SK-N-SH (cell line): ENCODE data around the gene BCL6. TPM values are rescaled to one million over a fixed set of nuclear protein-coding genes. Genes with fewer than 3 reads are reported as not detected.

Experiments used
- CTCF ChIA-PET: fragments of 300-600, 350-600 bp; formaldehyde crosslinking; extraction: SDS; loops from one replicate; lab custom pipeline; 2021; lab: Yijun Ruan, JAX
- POLR2A ChIA-PET: fragments of 350-600 bp; sonication (Branson Sonifier 250); formaldehyde crosslinking; extraction: SDS; loops from one replicate; lab custom pipeline; 2020; ENCODE audit warnings: antibody characterized with exemption, inconsistent platforms; lab: Yijun Ruan, JAX
- DNase-seq: peaks from one replicate; pipeline ENCODE4 v3.0.0; 2012
- H2AFZ ChIP-seq: fragments of 200-600 bp; sonication (generic); 2 replicates; pipeline ENCODE4 v1.8.1; 2016; ENCODE audit warnings: antibody characterized with exemption, mild to moderate bottlenecking, low read depth
- H3F3A ChIP-seq: fragments of 200-600 bp; sonication (generic); replicated peaks from 2 replicates; pipeline ENCODE3; 2016; ENCODE audit warnings: antibody characterized with exemption, mild to moderate bottlenecking; ENCODE audit not compliant: insufficient read depth
- H3K27ac ChIP-seq, 2 experiments: fragments of 200-500 bp in 1 of 2; fragments of 200-600 bp in 1 of 2; sonication (Bioruptor generic) in 1 of 2; sonication (generic), shearing (Covaris generic) in 1 of 2; 2 replicates each; pipeline versions ENCODE4 v1.5.1 to v1.6.1; 2014 to 2016; ENCODE audit warnings: low read depth in 2 of 2, inconsistent platforms in 1 of 2, low read length in 1 of 2, mild to moderate bottlenecking in 1 of 2, mixed read lengths in 1 of 2
- H3K27me3 ChIP-seq: fragments of 200-600 bp; sonication (generic), shearing (Covaris generic); 2 replicates; pipeline ENCODE4 v1.6.1; 2016; ENCODE audit warnings: mixed run types; ENCODE audit not compliant: insufficient read depth
- H3K36me3 ChIP-seq, 2 experiments: fragments of 200-500 bp in 1 of 2; fragments of 200-600 bp in 1 of 2; sonication (Bioruptor generic) in 1 of 2; sonication (generic) in 1 of 2; replicated peaks in 1 of 2; 2 replicates each; pipeline versions ENCODE3 to v1.5.1; 2014 to 2016; ENCODE audit warnings: low read length in 1 of 2, mild to moderate bottlenecking in 1 of 2; ENCODE audit not compliant: insufficient read depth in 2 of 2, control insufficient read depth in 1 of 2
- H3K4me1 ChIP-seq, 2 experiments: fragments of 200-500 bp in 1 of 2; fragments of 200-600 bp in 1 of 2; sonication (Bioruptor generic) in 1 of 2; sonication (generic), shearing (Covaris generic) in 1 of 2; 2 replicates each; pipeline versions ENCODE4 v1.5.1 to v1.6.1; 2014 to 2016; ENCODE audit warnings: low read depth in 1 of 2, low read length in 1 of 2, mixed run types in 1 of 2; ENCODE audit not compliant: insufficient read depth in 2 of 2, control insufficient read depth in 1 of 2
- H3K4me2 ChIP-seq: fragments of 200-600 bp; sonication (generic), shearing (Covaris generic); 2 replicates; pipeline ENCODE4 v1.6.1; 2017; ENCODE audit warnings: mixed run types
- H3K4me3 ChIP-seq, 2 experiments: fragments of 200-500 bp in 1 of 2; fragments of 200-600 bp in 1 of 2; sonication (Bioruptor generic) in 1 of 2; sonication (generic), shearing (Covaris generic) in 1 of 2; 2 replicates each; pipeline versions ENCODE4 v1.5.1 to v1.8.1; 2014 to 2016; ENCODE audit warnings: low read depth in 2 of 2, inconsistent platforms in 1 of 2, low read length in 1 of 2, mild to moderate bottlenecking in 1 of 2, mixed read lengths in 1 of 2, moderate library complexity in 1 of 2
- H3K79me2 ChIP-seq: fragments of 200-600 bp; sonication (generic); 2 replicates; pipeline ENCODE4 v1.8.1; 2017; ENCODE audit warnings: mild to moderate bottlenecking; ENCODE audit not compliant: insufficient read depth
- H3K9ac ChIP-seq: fragments of 200-600 bp; sonication (generic); 2 replicates; pipeline ENCODE4 v1.6.1; 2017; ENCODE audit warnings: mixed run types
- H3K9me2 ChIP-seq: fragments of 200-600 bp; sonication (generic); 2 replicates; pipeline ENCODE4 v1.6.1; 2017; ENCODE audit warnings: mixed run types
- H3K9me3 ChIP-seq: fragments of 200-600 bp; sonication (generic); 2 replicates; pipeline ENCODE4 v1.6.1; 2017; ENCODE audit warnings: mixed run types, mild to moderate bottlenecking, moderate library complexity
- H4K20me1 ChIP-seq: fragments of 200-600 bp; sonication (generic); 2 replicates; pipeline ENCODE4 v1.6.1; 2017; ENCODE audit warnings: mild to moderate bottlenecking, mixed run types; ENCODE audit not compliant: insufficient read depth
- CHD2 ChIP-seq: fragments of 150-350 bp; IDR thresholded peaks from 2 replicates; pipeline ENCODE4 v1.6.1; 2018; ENCODE audit warnings: low read length; ENCODE audit not compliant: partially characterized antibody
- FOSL2 ChIP-seq: IDR thresholded peaks from 2 replicates; pipeline ENCODE4 v1.4.0; 2012; ENCODE audit warnings: low read depth, mild to moderate bottlenecking, moderate library complexity, borderline replicate concordance
- JUND ChIP-seq: IDR thresholded peaks from 2 replicates; pipeline ENCODE4 v1.4.0; 2012
- NRF1 ChIP-seq: IDR thresholded peaks from 2 replicates; pipeline ENCODE4 v1.6.1; 2012; ENCODE audit warnings: low read depth, mild to moderate bottlenecking, low read length
- RCOR1 ChIP-seq: fragments of 150-350 bp; IDR thresholded peaks from 2 replicates; pipeline ENCODE4 v1.6.1; 2017; ENCODE audit warnings: antibody characterized with exemption, low read length
- RXRA ChIP-seq: IDR thresholded peaks from 2 replicates; pipeline ENCODE4 v1.4.0; 2012; ENCODE audit warnings: low read depth, mild to moderate bottlenecking, borderline replicate concordance
- SIN3A ChIP-seq: IDR thresholded peaks from 2 replicates; pipeline ENCODE4 v1.6.1; 2012; ENCODE audit warnings: low read depth, mild to moderate bottlenecking, low read length, moderate library complexity, borderline replicate concordance
- TAF1 ChIP-seq: IDR thresholded peaks from 2 replicates; pipeline ENCODE4 v1.6.1; 2012; ENCODE audit warnings: low read depth, mild to moderate bottlenecking, low read length, moderate library complexity, borderline replicate concordance
- TCF12 ChIP-seq: IDR thresholded peaks from 2 replicates; pipeline ENCODE4 v1.4.0; 2012
- TEAD4 ChIP-seq: IDR thresholded peaks from 2 replicates; pipeline ENCODE4 v1.4.0; 2012; ENCODE audit warnings: mild to moderate bottlenecking, borderline replicate concordance; ENCODE audit not compliant: insufficient read depth
- WGBS: methylation state at CpG from one replicate; pipeline ENCODE4 v1.1.6; 2017; ENCODE audit warnings: low lambda C conversion rate; 5-methylcytosine and 5-hydroxymethylcytosine counted together
- polyA plus RNA-seq, 3 experiments: library from polyadenylated mRNA; depleted of rRNA; stranded (reverse); fragments of >200 nt; gene quantifications; 2 replicates each; pipeline ENCODE4 v1.2.3, GENCODE V29; 2012
- TF ChIP-seq, protein P1 (sequence below): IDR thresholded peaks from 2 replicates; pipeline ENCODE4 v1.4.0; 2012; ENCODE audit warnings: low read depth, borderline replicate concordance
- TF ChIP-seq, protein P2 (sequence below): IDR thresholded peaks from 2 replicates; pipeline ENCODE4 v1.4.0; 2012; ENCODE audit warnings: low read depth
- TF ChIP-seq, protein P3 (sequence below): IDR thresholded peaks from 2 replicates; pipeline ENCODE4 v1.4.0; 2012; ENCODE audit warnings: low read depth, borderline replicate concordance
- TF ChIP-seq, protein P4 (sequence below): fragments of 200-600 bp; sonication (generic); IDR thresholded peaks from 2 replicates; pipeline ENCODE4 v1.6.1; 2017; ENCODE audit warnings: antibody characterized with exemption, mild to moderate bottlenecking, moderate library complexity

BCL6 gene
- polyA plus RNA-seq, 1 of the 3 experiments (the other 2 are of a cell fraction) = 13.8 TPM

DNA sequence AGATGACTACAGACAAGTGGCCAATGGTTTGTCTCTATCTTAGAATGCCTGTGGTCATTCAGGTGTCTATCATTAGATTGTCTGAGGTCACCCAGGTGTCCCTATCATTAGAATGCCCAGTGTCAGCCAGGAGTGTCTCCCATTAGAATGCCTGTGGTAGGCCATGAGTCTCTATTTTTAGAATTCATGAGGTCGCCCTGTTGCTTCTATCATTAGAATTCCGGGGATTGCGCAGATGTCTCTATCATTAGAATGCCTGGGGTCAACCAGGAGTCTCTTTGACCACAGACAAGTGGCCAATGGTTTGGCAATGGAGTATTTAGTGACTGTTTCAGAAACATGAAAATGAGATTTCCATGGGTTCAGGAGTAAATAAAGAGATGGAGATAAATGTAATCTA is 50.5 kb downstream of the BCL6 start:
- Histone ChIP-seq H3K27me3 (peaks cover 36% of the 10 kb centered on the region; the same call in 1 of the 2 replicates), H3K36me3 (no peaks in the 10 kb centered on the region), H3K9me3 (no peaks in the 10 kb centered on the region), H3K79me2 (no peaks in the 10 kb centered on the region), H3K27ac (no peak overlapping the region), H4K20me1 (no peaks in the 10 kb centered on the region), H3K4me3 (no peak overlapping the region), H3K9ac (no peak overlapping the region), H3K4me2 (no peak overlapping the region), H3K4me1 (no peaks in the 10 kb centered on the region), H2AFZ (no peak overlapping the region), H3K9me2 (no peaks in the 10 kb centered on the region), H3F3A (no peaks in the 10 kb centered on the region)
- 14% methylated on average over 3 of the region's 3 CpGs for WGBS
- ChIA-PET POLR2A (no interaction called here), CTCF (interaction anchor here (3.1 kb wide), 1 partner anchor 16 kb away, joined by 22 read pairs; no protein-coding TSS in a partner anchor)
- no peak for TF ChIP-seq RXRA
- TF ChIP-seq JUND = no peak
- no peak for TF ChIP-seq SIN3A
- TF ChIP-seq, protein P1, sequence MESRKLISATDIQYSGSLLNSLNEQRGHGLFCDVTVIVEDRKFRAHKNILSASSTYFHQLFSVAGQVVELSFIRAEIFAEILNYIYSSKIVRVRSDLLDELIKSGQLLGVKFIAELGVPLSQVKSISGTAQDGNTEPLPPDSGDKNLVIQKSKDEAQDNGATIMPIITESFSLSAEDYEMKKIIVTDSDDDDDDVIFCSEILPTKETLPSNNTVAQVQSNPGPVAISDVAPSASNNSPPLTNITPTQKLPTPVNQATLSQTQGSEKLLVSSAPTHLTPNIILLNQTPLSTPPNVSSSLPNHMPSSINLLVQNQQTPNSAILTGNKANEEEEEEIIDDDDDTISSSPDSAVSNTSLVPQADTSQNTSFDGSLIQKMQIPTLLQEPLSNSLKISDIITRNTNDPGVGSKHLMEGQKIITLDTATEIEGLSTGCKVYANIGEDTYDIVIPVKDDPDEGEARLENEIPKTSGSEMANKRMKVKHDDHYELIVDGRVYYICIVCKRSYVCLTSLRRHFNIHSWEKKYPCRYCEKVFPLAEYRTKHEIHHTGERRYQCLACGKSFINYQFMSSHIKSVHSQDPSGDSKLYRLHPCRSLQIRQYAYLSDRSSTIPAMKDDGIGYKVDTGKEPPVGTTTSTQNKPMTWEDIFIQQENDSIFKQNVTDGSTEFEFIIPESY = no peak
- TF ChIP-seq, protein P2, sequence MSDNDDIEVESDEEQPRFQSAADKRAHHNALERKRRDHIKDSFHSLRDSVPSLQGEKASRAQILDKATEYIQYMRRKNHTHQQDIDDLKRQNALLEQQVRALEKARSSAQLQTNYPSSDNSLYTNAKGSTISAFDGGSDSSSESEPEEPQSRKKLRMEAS = no peak
- TF ChIP-seq, protein P3, sequence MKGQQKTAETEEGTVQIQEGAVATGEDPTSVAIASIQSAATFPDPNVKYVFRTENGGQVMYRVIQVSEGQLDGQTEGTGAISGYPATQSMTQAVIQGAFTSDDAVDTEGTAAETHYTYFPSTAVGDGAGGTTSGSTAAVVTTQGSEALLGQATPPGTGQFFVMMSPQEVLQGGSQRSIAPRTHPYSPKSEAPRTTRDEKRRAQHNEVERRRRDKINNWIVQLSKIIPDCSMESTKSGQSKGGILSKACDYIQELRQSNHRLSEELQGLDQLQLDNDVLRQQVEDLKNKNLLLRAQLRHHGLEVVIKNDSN = no peak
- TF ChIP-seq, protein P4, sequence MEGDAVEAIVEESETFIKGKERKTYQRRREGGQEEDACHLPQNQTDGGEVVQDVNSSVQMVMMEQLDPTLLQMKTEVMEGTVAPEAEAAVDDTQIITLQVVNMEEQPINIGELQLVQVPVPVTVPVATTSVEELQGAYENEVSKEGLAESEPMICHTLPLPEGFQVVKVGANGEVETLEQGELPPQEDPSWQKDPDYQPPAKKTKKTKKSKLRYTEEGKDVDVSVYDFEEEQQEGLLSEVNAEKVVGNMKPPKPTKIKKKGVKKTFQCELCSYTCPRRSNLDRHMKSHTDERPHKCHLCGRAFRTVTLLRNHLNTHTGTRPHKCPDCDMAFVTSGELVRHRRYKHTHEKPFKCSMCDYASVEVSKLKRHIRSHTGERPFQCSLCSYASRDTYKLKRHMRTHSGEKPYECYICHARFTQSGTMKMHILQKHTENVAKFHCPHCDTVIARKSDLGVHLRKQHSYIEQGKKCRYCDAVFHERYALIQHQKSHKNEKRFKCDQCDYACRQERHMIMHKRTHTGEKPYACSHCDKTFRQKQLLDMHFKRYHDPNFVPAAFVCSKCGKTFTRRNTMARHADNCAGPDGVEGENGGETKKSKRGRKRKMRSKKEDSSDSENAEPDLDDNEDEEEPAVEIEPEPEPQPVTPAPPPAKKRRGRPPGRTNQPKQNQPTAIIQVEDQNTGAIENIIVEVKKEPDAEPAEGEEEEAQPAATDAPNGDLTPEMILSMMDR = no peak
- DNase-seq = no peak

DNA sequence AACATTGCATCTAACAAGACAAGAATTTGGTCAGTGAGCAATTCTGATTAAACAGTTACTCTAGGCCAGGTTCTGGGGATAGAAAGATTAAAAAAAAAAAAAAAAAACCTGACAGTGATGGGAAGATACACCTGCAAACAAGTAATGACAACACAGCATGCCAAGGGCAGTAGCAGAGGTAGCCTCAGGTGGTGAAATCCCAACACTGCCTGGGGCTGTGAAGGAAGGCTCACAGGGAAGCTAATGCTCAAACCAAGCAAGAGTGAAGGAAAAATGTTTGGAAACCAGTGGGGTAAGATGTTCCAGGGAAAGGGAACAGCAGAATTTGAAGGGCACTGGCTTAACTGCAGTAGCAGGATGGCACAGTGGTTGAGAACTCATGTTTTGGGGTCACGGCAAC is 51.8 kb downstream of the BCL6 start:
- no peaks in the 10 kb centered on the region for H3K9me3 ChIP-seq
- no peaks in the 10 kb centered on the region for H4K20me1 ChIP-seq
- H3K27ac ChIP-seq = no peak overlapping the region
- POLR2A ChIA-PET = no interaction called here
- peaks cover 42% of the 10 kb centered on the region; the same call in 1 of the 2 replicates for H3K27me3 ChIP-seq
- H3K9ac ChIP-seq = no peak overlapping the region
- no peaks in the 10 kb centered on the region for H3K9me2 ChIP-seq
- DNase-seq = no peak
- WGBS = 92% methylated on average over 1 of the region's 1 CpG
- CTCF ChIA-PET = interaction anchor here (1.3 to 3.1 kb wide), 3 partner anchors 12 to 375 kb away, joined by 3 to 22 read pairs (median 4); no protein-coding TSS in a partner anchor
- H3F3A ChIP-seq = no peaks in the 10 kb centered on the region
- no peaks in the 10 kb centered on the region for H3K4me1 ChIP-seq
- H2AFZ ChIP-seq = no peak overlapping the region
- H3K36me3 ChIP-seq = no peaks in the 10 kb centered on the region
- no peak for TF ChIP-seq TEAD4
- TF ChIP-seq, protein P2 = no peak
- TF ChIP-seq NRF1 = no peak
- no peak for TF ChIP-seq JUND
- TF ChIP-seq RCOR1 = no peak
- TF ChIP-seq TCF12 = no peak
- TF ChIP-seq CHD2 = no peak
- TF ChIP-seq FOSL2 = no peak
- TF ChIP-seq TAF1 = no peak
- no peak overlapping the region for H3K4me3 ChIP-seq
- no peak overlapping the region for H3K4me2 ChIP-seq
- H3K79me2 ChIP-seq = no peaks in the 10 kb centered on the region
